Measurements from ENCODE around the gene ARID1B. TPM values are rescaled to one million over a fixed set of nuclear protein-coding genes. Genes with fewer than 3 reads are reported as not detected.

ARID1B gene
- total and polyA plus RNA-seq, 12 donors: 11.2 to 63.2 (median 52.2) TPM

- intact Hi-C loops (cut with DNase I): no loop called here
- no peak for DNase-seq
- no peak for TF ChIP-seq CTCF (IDR thresholded peaks at IDR 0.05)
- Histone ChIP-seq H3K9me3 (peaks cover 0 to 8% (median 0%) of the 10 kb centered on the region in 11 donors), H3K36me3 (no peaks in the 10 kb centered on the region), H3K27me3 (no peaks in the 10 kb centered on the region), H3K4me3 (no peak overlapping the region), H3K4me1 (peaks cover 2 to 81% (median 52%) of the 10 kb centered on the region in 9 donors), H3K27ac (no peak overlapping the region)
- no peak for ATAC-seq
Observed at GRCh38 chr6:156863504-156863903, 86.3 kb downstream of the ARID1B start.

- ATAC-seq: peak in 1 of 8 donors; percentile 19
- intact Hi-C loops (cut with DNase I): no loop called here
- 91 to 94% methylated on average over 6 of the region's 6 CpGs for WGBS, 2 donors
- no peak for DNase-seq
- Histone ChIP-seq H3K27me3 (no peaks in the 10 kb centered on the region), H3K9me3 (peaks cover 0 to 8% (median 0%) of the 10 kb centered on the region in 11 donors), H3K4me3 (no peak overlapping the region), H3K4me1 (peaks cover 2 to 81% (median 52%) of the 10 kb centered on the region in 9 donors), H3K27ac (no peak overlapping the region), H3K36me3 (no peaks in the 10 kb centered on the region)
- TF ChIP-seq CTCF (IDR thresholded peaks at IDR 0.05): no peak
Observed at GRCh38 chr6:156864557-156864956, 87.4 kb downstream of the ARID1B start.

- DNase-seq (no peak), ATAC-seq (no peak)
- TF ChIP-seq CTCF (IDR thresholded peaks at IDR 0.05): no peak
- intact Hi-C loops (cut with DNase I): no loop called here
- no peaks in the 10 kb centered on the region for H3K36me3 ChIP-seq
- no peak overlapping the region for H3K4me3 ChIP-seq
- H3K27me3 ChIP-seq: no peaks in the 10 kb centered on the region
- WGBS, 2 donors: 61 to 62% methylated on average over 1 of the region's 1 CpG
- peaks cover 2 to 81% (median 52%) of the 10 kb centered on the region in 9 donors for H3K4me1 ChIP-seq
- peaks cover 0 to 8% (median 0%) of the 10 kb centered on the region in 11 donors for H3K9me3 ChIP-seq
- no peak overlapping the region for H3K27ac ChIP-seq
Observed at GRCh38 chr6:156865019-156865629, 87.9 kb downstream of the ARID1B start.

GRCh38 chr6:156866220-156867015 is 89.2 kb downstream of the ARID1B start:
- Histone ChIP-seq H3K4me1 (peaks cover 6 to 85% (median 61%) of the 10 kb centered on the region in 9 donors), H3K27ac (peak overlapping the region in 2 of 10 donors; percentile 1 to 4), H3K4me3 (no peak overlapping the region), H3K9me3 (peaks cover 0 to 8% (median 0%) of the 10 kb centered on the region in 11 donors), H3K36me3 (no peaks in the 10 kb centered on the region), H3K27me3 (no peaks in the 10 kb centered on the region)
- ATAC-seq: peak; percentile 46 to 84 (median 74)
- intact Hi-C loops (cut with DNase I): no loop called here
- no peak for DNase-seq
- peak in 4 of 9 donors; percentile 8 to 45 (median 42) for TF ChIP-seq CTCF (IDR thresholded peaks at IDR 0.05)
- 48 to 55% methylated on average over 10 of the region's 10 CpGs for WGBS, 2 donors

All from heart right ventricle (tissue), 16 donors.